Cerebellar nuclear complex (tissue), 1 donor: ENCODE data around the gene OR51B6.
"Not testable (repeated sequence)": the region's sequence is repeated elsewhere in the genome, so short reads cannot be mapped to it uniquely, and the experiment has no call there.

Experiments used
- DNase-seq, 2 experiments: peaks; one replicate each; lab custom pipeline; 2025; lab: John Stamatoyannopoulos, UW

The OR51B6 gene, protein sequence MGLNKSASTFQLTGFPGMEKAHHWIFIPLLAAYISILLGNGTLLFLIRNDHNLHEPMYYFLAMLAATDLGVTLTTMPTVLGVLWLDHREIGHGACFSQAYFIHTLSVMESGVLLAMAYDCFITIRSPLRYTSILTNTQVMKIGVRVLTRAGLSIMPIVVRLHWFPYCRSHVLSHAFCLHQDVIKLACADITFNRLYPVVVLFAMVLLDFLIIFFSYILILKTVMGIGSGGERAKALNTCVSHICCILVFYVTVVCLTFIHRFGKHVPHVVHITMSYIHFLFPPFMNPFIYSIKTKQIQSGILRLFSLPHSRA

DNA sequence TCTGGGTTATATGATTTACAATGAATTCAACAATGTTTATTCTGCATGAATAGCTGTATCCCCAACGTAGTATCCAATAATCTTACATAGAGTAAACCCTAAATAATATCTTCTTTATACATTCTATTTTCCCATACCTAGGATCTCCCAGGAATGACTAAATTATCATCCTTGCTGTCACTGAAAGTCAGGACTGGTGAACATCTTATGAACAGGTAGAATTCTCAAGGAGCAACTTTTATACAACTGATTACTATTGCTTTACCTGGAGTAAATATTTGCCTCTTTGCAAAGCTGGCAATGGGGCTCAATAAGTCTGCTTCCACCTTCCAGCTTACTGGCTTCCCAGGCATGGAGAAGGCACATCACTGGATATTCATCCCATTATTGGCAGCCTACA lies at the start of gene OR51B6:
TSS of gene OR51B6 (plus strand) at position 301 of the 400 bp plus-strand sequence. CDS start at position 301, 0 bp downstream.
- DNase-seq: no peak

DNA sequence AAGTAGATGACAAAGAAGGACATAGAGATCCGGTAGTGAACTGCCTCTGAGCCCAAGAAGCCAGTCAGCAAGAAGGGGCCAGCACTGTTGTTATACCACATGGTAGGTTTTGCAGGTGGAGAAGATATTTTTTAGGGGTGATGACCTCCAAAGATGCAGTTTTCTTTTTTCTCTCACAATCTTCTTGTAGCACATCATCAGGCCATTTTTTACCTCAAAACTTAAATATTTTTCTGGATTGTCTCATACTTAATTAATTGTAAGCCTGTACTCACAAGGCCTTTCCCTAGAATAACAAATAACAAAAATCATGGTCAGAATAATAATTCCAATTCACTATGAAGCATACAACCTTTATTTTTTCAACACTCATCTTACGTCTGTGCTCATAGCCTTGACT lies 49.5 kb upstream of the OR51B6 start, which contains the start of gene OR51B4:
TSS of gene OR51B4 (minus strand) at position 101 of the 400 bp plus-strand sequence. CDS start at position 101, 0 bp downstream.
- no peak for DNase-seq

DNA sequence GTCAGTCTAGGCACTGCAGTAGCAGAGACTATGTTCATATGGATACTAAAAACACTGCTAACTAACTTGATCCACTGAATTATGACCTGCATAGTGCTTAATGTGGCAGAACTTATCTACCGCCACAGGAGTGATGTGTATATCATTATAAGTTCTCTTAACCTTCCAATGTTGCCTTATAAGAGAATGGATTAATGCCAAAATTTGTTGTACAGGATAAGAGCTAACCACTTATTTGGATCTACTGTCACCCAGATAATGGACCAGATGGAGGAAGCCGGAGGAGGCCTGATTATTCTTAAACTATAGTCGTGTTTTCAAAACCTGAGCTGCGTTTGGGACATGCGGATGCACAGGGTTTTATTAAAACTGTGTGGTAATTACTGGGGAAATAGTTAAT lies 47.7 kb upstream of the OR51B6 start:
- no peak for DNase-seq

DNA sequence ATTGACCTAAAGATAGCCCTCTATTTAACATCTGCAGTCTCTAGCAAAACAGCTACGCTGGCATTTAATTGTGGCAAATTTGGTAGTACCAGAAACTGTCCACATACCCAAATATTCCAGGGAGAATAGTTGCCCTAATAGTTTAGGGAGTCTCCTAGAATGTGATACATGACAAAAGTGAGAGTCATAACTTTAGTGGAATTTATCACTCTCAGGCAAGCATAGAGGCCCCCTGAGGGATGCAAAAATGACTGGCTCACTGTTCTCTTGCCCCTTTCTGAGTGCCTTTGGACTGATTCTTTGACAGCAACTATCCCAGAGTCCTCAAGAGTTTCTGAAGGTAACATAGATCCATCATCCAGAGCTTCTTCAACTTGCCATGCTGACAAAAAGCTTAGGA lies 47.3 kb upstream of the OR51B6 start:
- DNase-seq: no peak

DNA sequence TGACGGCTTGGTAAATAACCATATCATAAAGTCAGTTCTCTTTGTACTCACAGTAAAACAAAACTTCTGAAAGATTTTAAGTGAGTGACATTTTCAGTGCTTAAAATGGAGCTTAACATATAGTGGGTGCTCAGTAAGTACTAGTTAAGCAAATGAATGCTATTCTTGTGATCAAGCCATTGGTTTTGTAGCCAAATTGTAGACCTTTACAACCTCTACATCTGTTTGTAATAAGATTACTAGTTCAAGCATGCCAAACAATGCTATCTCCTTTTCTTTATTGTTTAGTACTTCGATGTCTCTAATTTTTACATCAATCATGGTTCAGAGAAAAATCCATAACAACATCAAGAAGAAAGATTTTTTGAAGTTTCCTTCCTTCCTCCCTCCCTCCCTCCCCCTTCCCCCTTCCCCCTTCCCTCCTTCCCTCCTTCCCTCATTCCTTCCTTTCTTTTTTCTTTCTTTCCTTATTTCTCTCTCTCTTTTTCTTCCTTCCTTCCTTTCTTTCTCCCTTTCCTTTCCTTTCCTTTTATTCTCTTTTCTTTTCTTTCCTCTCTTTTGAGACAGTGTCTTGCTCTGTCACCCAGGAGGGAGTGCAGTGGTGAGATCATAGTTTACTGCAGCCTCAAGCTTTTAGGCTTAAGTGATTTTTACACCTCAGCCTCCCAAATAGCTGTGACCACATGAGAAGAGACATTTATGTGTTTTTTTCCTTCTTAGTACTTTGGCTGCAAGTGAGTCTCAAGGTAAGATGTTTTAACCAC lies 43.9 kb upstream of the OR51B6 start:
- no peak for DNase-seq

DNA sequence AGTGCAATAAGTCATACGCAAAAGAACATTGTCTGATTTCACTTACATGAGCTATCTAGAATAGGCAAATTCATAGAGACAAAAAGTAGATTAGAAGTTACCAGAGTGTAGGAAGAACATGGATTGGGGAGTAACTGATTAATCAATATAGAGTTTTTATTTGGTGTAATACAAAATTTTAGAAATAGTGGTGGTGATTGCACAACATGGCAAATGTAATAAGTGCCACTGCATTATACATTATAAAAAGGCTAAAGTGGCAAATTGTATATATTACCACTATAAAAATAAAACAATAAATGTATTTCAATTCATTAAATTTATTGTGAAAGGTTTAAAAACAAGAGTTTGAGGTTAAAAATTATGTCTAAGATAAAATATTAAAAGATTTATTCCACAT lies 40.9 kb upstream of the OR51B6 start:
- DNase-seq: no peak

DNA sequence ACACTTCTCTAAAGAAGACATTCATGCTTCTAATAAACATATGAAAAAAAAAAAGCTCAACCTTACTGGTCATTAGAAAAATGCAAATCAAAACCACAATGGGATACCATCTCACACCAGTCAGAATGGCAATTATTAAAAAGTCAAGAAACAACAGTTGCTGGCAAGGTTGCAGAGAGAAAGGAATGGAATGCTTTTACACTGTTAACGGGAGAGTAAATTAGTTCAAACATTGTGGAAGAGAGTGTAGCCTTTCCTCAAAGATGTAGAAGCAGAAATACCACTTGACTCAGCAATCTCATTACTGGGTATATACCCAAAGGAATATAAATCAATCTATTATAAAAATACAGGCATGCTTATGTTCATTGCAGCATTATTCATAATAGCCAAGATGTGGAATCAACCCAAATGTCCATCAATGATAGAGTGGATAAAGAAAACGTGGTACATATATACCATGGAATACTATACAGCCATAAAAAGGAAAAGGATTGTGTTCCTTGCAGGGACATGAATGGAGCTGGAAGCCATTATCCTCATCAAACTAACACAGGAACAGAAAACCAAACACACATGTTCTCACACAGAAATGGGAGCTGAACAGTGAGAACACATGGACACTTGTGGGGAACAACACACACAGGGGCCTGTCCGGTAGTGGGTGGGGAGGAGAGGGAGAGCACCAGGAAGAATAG lies 37.8 kb upstream of the OR51B6 start:
- DNase-seq: not testable (repeated sequence)

DNA sequence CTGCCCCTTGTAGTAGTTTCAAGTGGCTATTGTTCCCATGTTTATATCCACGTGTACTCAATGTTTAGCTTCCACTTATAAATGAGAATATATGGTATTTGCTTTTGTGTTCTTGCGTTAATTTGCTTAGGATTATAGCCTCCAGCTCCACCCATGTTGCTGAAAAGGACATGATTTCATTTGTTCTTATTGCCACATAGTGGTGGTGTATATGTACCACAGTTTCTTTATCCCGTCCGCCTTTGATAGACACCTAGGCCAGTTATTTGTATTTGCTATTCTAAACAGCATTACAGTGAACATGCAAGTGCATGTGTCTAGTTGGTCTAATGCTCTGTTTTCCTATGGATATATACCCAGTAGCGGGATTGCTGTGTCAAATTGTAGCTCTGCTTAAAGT lies 34.0 kb upstream of the OR51B6 start:
- DNase-seq: no peak

DNA sequence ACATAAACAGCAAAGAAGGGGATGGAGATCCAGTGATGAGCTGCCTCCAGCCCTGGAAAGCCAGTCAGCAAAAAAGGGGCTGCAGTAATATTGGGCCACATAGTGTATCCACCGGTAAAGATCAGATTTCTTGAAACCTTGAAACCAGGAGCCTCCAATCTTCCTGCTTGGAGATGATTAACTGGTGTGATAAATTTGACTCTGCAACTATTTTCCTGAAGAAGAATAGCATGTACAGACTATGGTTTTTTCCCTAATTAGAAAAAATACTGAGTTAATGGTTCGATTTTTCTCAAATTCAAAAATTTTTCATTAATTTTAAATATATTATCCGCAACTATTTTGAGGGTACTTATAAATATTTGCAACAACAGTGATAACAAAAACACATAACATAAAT lies 27.1 kb upstream of the OR51B6 start, which contains the start of gene OR51B2:
TSS of gene OR51B2 (minus strand) at position 101 of the 400 bp plus-strand sequence. CDS start at position 101, 0 bp downstream.
- DNase-seq: no peak

DNA sequence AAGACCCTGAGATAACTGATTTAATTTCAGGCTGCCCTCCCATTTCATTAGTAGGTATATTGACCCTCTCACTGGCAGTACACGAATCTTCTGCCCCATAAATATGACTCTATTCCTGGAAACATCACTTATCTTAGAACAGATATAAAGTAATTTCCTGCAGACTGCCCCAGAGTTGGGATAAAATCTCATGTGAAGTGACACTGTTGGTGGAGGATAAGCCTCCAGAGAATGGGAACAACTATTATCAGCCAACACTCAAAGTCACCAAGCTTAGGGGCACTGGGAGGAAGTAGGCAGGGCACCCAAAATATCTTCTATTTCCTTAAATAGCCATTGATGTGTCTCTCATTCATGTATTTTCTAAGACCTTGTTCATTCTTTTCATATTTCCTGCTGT lies 16.1 kb upstream of the OR51B6 start:
- no peak for DNase-seq

DNA sequence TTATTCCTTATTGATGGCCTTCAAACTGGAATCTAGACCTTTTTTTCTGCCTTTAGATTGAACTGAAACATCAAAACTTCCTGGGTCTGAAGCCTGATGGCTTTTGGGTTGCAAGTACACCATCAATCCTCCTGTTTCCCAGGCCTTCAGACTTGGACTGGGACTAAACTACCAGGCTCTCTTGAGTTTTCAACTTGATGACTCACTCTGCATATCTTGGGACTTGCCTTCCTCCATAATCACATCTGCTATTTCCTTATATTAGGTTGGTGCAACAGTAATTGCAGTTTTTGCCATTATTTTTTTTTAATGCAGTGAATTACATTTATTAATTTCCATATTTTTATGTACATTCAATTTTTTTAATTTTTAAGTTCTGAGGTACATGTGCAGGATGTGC lies 15.0 kb upstream of the OR51B6 start:
- no peak for DNase-seq

DNA sequence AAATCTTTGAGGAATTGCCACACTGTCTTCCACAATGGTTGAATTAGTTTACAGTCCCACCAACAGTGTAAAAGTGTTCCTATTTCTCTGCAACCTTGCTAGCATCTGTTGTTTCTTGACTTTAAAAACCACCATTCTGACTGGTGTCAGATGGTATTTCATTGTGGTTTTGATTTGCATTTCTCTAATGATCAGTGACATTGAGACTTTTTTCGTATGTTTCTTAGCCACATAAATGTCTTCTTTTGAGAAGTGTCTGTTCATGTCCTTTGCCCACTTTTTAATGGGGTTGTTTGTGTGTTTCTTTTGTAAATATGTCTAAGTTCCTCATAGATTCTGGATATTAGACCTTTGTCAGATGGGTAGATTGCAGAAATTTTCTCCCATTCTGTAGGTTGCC lies 14.1 kb upstream of the OR51B6 start:
- not testable (repeated sequence) for DNase-seq

DNA sequence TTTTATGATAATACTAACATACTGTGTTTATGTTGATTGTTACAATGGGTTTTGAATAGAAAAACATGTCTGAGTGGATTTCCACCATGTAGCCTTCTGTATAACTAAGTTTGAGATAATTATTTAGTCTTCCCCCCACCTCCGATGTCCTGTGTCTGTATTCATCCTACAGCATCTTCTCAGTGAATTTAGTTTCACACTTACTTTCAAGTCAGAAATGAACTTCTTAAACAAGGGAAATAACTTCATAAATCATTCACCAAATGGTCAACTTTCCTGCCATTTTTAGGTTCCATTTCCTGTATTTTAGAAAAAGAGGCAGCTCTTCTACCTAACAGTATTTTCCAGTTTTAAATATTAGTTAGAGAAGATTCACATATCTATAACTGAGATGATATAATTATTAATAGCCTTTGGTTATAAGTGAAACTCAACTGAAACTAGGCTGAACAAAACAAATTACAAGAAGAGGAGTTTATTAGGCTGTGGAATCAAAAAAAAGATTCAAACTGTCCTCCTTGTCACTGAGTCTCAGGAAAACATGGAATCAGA lies 11.5 kb upstream of the OR51B6 start:
- DNase-seq: no peak

DNA sequence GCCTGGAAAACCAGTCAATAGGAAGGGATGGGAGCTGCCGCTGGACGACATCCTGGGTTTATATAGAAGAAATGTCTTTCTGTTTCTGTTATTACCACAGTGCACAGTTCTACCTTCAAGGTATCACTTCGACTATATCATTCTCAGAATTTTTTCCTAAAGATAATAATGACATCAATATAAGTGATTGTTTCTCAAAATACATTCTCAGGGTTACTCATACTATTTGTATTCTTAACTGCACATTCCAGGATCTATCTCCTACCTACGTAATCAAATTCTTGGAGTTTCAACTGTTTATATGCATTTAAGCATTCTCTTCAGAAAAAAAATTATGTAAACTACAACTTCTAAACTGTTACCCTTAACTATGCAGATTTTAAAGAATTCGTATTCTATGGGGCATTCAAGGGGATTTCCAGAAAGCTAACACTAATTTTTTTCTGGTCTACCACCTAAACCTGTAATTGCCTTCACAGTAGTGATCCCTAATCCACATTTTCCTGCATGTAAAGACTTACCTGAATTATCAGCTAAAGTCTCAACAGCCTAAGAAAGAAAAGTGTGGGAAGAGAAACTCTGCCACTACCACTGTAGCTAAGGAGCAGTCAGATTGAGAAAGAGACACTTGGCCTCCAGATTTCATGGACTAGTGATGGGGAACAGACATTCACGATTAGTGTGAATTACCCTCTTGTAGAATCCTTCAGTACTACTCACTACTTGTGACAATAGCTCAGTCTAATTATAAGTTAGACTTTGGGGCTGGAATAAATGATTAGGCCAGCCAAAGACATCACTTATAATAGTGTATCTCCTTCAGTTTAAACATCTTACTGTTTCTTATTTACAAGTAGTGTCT lies 7.6 kb upstream of the OR51B6 start, which contains the start of gene OR51B5:
TSS of gene OR51B5 (minus strand) at position 51 of the 862 bp plus-strand sequence. CDS start at position 51, 0 bp downstream.
- DNase-seq: no peak

DNA sequence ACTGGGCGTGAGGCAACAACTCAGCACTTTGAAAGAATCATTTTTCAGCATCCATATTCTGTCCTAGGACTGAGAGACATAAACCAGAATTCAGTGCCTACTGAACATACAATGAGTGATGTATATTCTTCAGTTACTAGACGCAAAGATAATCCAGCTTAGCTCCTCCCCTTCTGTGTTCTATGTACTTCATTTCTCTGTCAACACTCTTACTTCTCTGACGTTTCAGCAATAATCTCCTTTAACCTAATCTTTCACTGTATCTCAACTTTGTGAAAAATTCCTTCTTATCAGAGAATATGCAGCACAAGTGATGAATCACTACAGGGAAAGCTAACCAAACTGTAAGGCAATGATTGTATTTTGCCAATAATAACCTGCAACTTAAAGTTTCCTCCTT lies 5.5 kb upstream of the OR51B6 start:
- no peak for DNase-seq

DNA sequence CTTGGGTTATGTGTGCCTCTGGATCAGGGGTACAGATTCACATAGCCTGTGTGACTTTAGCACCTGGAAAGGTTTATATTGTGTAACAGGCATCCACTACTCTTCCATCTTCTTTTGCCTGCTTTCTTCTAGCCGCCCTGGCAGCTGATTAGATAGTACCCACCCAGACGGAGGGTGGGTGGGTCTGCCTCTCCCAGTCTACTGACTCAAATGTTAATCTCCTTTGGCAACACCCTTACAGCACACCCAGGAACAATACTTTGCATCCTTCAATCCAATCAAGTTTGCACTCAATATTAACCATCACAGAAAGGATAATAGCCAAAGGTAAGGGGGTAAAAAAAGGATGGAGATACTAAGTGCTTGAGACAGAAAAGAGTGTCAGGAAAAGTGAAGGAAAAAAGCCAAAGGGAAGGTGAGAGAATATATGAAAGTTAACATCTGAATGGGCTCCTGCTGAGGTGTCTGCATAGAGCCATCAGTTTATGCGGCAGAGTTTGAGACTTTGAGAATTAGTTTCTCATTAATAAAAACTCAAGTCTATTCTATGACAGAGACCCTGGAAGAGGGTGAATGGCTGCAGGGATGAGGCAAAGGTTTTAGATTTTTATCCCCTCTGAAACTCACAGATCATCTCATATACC lies 2.6 kb upstream of the OR51B6 start:
- no peak for DNase-seq

DNA sequence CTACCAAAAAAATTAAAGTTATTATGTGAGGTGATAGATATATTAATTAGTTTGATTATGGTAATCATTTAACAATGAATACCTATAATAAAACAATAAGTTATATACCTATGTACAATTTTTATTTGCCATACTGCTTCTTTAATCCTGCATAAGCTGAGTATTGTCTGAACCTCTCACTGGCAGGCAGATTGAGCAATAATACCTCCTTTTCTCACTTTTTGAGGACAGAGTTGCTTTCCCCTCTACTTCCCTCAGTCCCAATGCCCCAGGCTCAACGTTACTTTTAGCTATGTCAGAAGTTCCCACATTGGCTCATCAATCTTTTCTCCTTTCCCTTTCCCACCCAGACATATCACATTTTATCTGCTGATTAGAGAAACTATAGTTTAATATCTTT lies 1.8 kb upstream of the OR51B6 start:
- DNase-seq: no peak

DNA sequence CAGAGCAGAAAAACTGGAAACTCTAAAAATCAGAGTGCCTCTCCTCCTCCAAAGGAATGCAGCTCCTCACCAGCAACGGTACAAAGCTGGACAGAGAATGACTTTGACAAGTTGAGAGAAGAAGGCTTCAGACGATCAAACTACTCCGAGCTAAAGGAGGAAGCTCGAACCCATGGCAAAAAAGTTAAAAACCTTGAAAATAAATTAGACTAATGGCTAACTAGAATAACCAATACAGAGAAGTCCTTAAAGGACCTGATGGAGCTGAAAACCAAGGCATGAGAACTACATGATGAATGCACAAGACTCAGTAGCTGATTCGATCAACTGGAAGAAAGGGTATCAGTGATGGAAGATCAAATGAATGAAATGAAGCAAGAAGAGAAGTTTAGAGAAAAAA lies 4.7 kb downstream of the OR51B6 start:
- DNase-seq: not testable (repeated sequence)

DNA sequence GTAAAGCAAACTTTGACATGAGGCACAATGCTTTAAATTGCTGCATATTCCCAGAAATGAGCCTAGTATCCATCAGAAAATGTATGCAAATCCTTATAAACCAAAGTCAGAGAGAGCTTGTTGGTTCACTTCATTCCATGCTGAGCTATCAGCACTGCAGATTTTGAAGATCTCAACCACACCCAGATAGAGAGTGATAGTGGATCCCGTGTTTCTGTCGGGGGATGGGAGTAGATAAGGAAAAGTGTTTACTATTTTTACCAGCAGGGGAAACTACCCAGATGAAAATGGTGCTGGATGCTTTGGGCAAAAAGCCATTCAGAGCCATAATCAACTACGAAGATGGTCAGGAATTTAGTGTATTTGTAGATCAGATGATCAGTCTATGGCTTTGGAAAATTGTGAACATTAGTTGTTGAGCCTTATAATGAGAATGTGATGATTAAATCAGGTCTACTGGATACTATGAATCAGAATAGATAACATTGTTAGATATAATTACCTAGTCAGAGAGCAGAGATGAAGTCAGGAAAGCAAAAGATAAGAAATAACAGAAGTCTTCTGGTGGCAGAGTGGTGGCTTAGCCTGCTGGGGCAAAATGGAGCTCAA lies 10.8 kb downstream of the OR51B6 start:
- DNase-seq: no peak

DNA sequence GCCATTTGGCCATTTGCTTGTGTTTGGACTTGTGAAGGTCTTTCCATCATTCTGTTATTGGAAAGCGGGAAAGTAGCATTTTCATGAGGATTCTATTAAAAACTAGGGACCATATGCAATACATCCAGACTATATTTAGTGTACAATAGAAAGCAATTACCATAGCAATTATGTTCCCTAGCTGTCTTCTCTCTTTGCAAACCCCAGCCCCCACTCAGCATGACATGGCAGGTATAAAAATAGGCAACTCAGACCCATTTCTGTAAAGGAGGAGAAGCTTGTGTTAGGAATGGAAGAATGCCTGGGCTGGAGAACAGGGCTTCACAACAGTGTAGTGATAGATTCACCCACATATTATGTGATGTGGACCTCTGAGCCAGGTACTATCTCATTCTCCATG lies 12.4 kb downstream of the OR51B6 start:
- no peak for DNase-seq
